HCT116 (cell line): ENCODE measurements around the gene FBXO40. TPM values are rescaled to one million over a fixed set of nuclear protein-coding genes. Genes with fewer than 3 reads are reported as not detected.

Source experiments
- ATAC-seq: fragments of 200-7000 bp; cut with Tn5 transposase; 2 replicates; pipeline ENCODE4 v1.9.1; 2020; ENCODE audit warnings: mild to moderate bottlenecking, moderate library complexity
- BruUV-seq: library from RNA; stranded (reverse); fragments of 400-500 nt; replicated peaks from 2 replicates; lab custom pipeline; 2021; lab: Mats Ljungman, UMichigan
- CTCF ChIA-PET: fragments of 300-600 bp; sonication (Branson Sonifier 250); formaldehyde crosslinking; loops from one replicate; lab custom pipeline; 2021; ENCODE audit warnings: antibody characterized with exemption; lab: Charles Lee
- POLR2A ChIA-PET: fragments of 300-600, 350-600 bp; sonication (Branson Sonifier 250); formaldehyde crosslinking; loops from one replicate; lab custom pipeline; 2021; ENCODE audit warnings: antibody characterized with exemption; lab: Charles Lee
- RAD21 ChIA-PET, 2 experiments: fragments of 300-600 bp; sonication (Branson Sonifier 250); formaldehyde crosslinking; loops; one replicate each; lab custom pipeline; 2023; ENCODE audit warnings: low total read pairs in 2 of 2; ENCODE audit not compliant: uncharacterized antibody in 2 of 2, unreplicated experiment in 2 of 2, low non-redundant PET in 1 of 2; lab: Charles Lee
- DNase-seq: peaks from one replicate; pipeline ENCODE4 v3.0.0-alpha.2; 2010; ENCODE audit warnings: low read depth, low spot score
- H2AFZ ChIP-seq: fragments of 200-600 bp; shearing (Covaris generic), sonication (generic); 2 replicates; pipeline ENCODE4 v1.6.1; 2017; ENCODE audit warnings: low read depth, mixed run types, mixed read lengths, antibody characterized with exemption, low read length; ENCODE audit not compliant: poor library complexity, severe bottlenecking
- H3K27ac ChIP-seq: 2 replicates; pipeline ENCODE4 v1.5.1; 2012; ENCODE audit warnings: low read depth, low read length
- H3K27me3 ChIP-seq: fragments of 200-600 bp; sonication (generic); 2 replicates; pipeline ENCODE4 v1.6.1; 2016; ENCODE audit warnings: mixed run types, low read length, mixed read lengths; ENCODE audit not compliant: insufficient read depth
- H3K36me3 ChIP-seq, 2 experiments: fragments of 200-500 bp in 1 of 2; fragments of 200-600 bp in 1 of 2; sonication (Bioruptor generic) in 1 of 2; sonication (generic) in 1 of 2; 2 replicates each; pipeline versions ENCODE4 v1.5.1 to v1.6.1; 2014 to 2016; ENCODE audit warnings: low read length in 2 of 2, inconsistent platforms in 1 of 2, mixed read lengths in 1 of 2, mixed run types in 1 of 2; ENCODE audit not compliant: insufficient read depth in 2 of 2, control insufficient read depth in 1 of 2
- H3K4me1 ChIP-seq, 2 experiments: fragments of 200-600 bp in 1 of 2; sonication (generic) in 1 of 2; 2 replicates each; pipeline versions ENCODE4 v1.5.1 to v1.6.1; 2012 to 2017; ENCODE audit warnings: low read length in 2 of 2, inconsistent platforms in 1 of 2, mild to moderate bottlenecking in 1 of 2, mixed read lengths in 1 of 2, mixed run types in 1 of 2, moderate library complexity in 1 of 2; ENCODE audit not compliant: insufficient read depth in 2 of 2, control insufficient read depth in 1 of 2
- H3K4me2 ChIP-seq: fragments of 200-600 bp; sonication (generic); 2 replicates; pipeline ENCODE4 v1.6.1; 2017; ENCODE audit warnings: mixed run types, low read length, mixed read lengths
- H3K4me3 ChIP-seq, 2 experiments: fragments of 200-600 bp in 1 of 2; sonication (generic) in 1 of 2; replicated peaks in 1 of 2; 2 replicates each; pipeline ENCODE4 v1.5.1; 2011 to 2016; ENCODE audit warnings: low read length in 2 of 2, control low read depth in 1 of 2, low read depth in 1 of 2, mild to moderate bottlenecking in 1 of 2, mixed read lengths in 1 of 2, mixed run types in 1 of 2
- H3K79me2 ChIP-seq: fragments of 200-600 bp; sonication (generic); 2 replicates; pipeline ENCODE4 v1.6.1; 2017; ENCODE audit warnings: mild to moderate bottlenecking, mixed run types, low read length, moderate library complexity, mixed read lengths; ENCODE audit not compliant: insufficient read depth
- H3K9ac ChIP-seq: fragments of 200-600 bp; sonication (generic); 2 replicates; pipeline ENCODE4 v1.6.1; 2016; ENCODE audit warnings: low read length, mixed read lengths
- H3K9me2 ChIP-seq: fragments of 200-600 bp; sonication (generic), shearing (Covaris generic); 2 replicates; pipeline ENCODE4 v1.6.1; 2017; ENCODE audit warnings: mixed run types, mild to moderate bottlenecking, moderate library complexity; ENCODE audit not compliant: insufficient read depth
- H3K9me3 ChIP-seq, 2 experiments: fragments of 200-500 bp in 1 of 2; fragments of 200-600 bp in 1 of 2; sonication (Bioruptor generic) in 1 of 2; sonication (generic) in 1 of 2; 2 replicates each; pipeline ENCODE4 v1.6.1; 2014 to 2017; ENCODE audit warnings: low read length in 2 of 2, mixed read lengths in 2 of 2, inconsistent platforms in 1 of 2, low read depth in 1 of 2, mild to moderate bottlenecking in 1 of 2, mixed run types in 1 of 2, moderate library complexity in 1 of 2; ENCODE audit not compliant: control insufficient read depth in 1 of 2, insufficient read depth in 1 of 2
- H4K20me1 ChIP-seq: fragments of 200-600 bp; sonication (generic), shearing (Covaris generic); 2 replicates; pipeline ENCODE4 v1.6.1; 2017; ENCODE audit warnings: mixed run types, mild to moderate bottlenecking, moderate library complexity; ENCODE audit not compliant: insufficient read depth
- ATF3 ChIP-seq: IDR thresholded peaks from 2 replicates; pipeline ENCODE4 v1.6.1; 2012
- CBX3 ChIP-seq: IDR thresholded peaks from 2 replicates; pipeline ENCODE4 v1.6.1; 2012; ENCODE audit warnings: low read depth
- CEBPB ChIP-seq: IDR thresholded peaks from 2 replicates; pipeline ENCODE4 v1.6.1; 2012; ENCODE audit warnings: low read depth
- CTCF ChIP-seq, 3 experiments: fragments of 200-600 bp in 1 of 3; sonication (generic) in 1 of 3; IDR thresholded peaks in 2 of 3; conservative IDR thresholded peaks in 1 of 3; 2 replicates each; pipeline ENCODE4 v1.5.1; 2012 to 2017; ENCODE audit warnings: low read depth in 2 of 3, low read length in 2 of 3, antibody characterized with exemption in 1 of 3, borderline replicate concordance in 1 of 3, control low read depth in 1 of 3, mild to moderate bottlenecking in 1 of 3, mixed read lengths in 1 of 3, mixed run types in 1 of 3, moderate library complexity in 1 of 3; ENCODE audit not compliant: insufficient read depth in 1 of 3
- ELF1 ChIP-seq: IDR thresholded peaks from 2 replicates; pipeline ENCODE4 v1.6.1; 2012; ENCODE audit warnings: low read depth, borderline replicate concordance
- EZH2 ChIP-seq: fragments of 200-600 bp; sonication (generic); IDR thresholded peaks from 2 replicates; pipeline ENCODE4 v1.6.1; 2017; ENCODE audit warnings: antibody characterized with exemption, mixed run types
- MAX ChIP-seq: IDR thresholded peaks from 2 replicates; pipeline ENCODE4 v1.6.1; 2012
- RAD21 ChIP-seq: IDR thresholded peaks from 2 replicates; pipeline ENCODE4 v1.6.1; 2012; ENCODE audit warnings: low read depth, mild to moderate bottlenecking
- SIN3A ChIP-seq: IDR thresholded peaks from 2 replicates; pipeline ENCODE4 v1.6.1; 2012; ENCODE audit warnings: low read depth
- SRF ChIP-seq: IDR thresholded peaks from 2 replicates; pipeline ENCODE4 v1.6.1; 2012; ENCODE audit warnings: low read depth
- TCF7L2 ChIP-seq: IDR thresholded peaks from 2 replicates; pipeline ENCODE4 v1.7.0; 2011; ENCODE audit warnings: borderline replicate concordance, inconsistent platforms; ENCODE audit not compliant: insufficient read depth, insufficient read length; ENCODE audit errors: extremely low read depth
- YY1 ChIP-seq: IDR thresholded peaks from 2 replicates; pipeline ENCODE4 v1.6.1; 2011; ENCODE audit warnings: low read length, low read depth, moderate library complexity, mild to moderate bottlenecking; ENCODE audit not compliant: insufficient replicate concordance; ENCODE audit errors: extremely low read depth
- ZBTB33 ChIP-seq: IDR thresholded peaks from 2 replicates; pipeline ENCODE4 v1.6.1; 2011; ENCODE audit warnings: mild to moderate bottlenecking, low read length, moderate library complexity; ENCODE audit not compliant: insufficient replicate concordance; ENCODE audit errors: extremely low read depth
- ZFX ChIP-seq: fragments of 450-650 bp; IDR thresholded peaks from 2 replicates; pipeline ENCODE4 v1.6.1; 2017
- ZNF274 ChIP-seq: fragments of 200-500 bp; sonication (Bioruptor generic); IDR thresholded peaks from 2 replicates; pipeline ENCODE4 v1.6.1; 2014; ENCODE audit warnings: mild to moderate bottlenecking, low read depth, low read length, inconsistent platforms
- intact Hi-C: fragments of 100-400 bp; cut with micrococcal nuclease; formaldehyde crosslinking; loops from 2 replicates; pipeline ENCODE4 v1.10.0; 2022
- total RNA-seq: library from RNA; stranded (reverse); gene quantifications from one replicate; pipeline ENCODE4 v1.2.1, GENCODE V29; 2021; ENCODE audit not compliant: unreplicated experiment

FBXO40 gene
- total RNA-seq, 1 experiment from 2014 or later: not detected

- intact Hi-C loops: no loop called here
- Histone ChIP-seq H3K79me2 (no peaks in the 10 kb centered on the region), H2AFZ (no peak overlapping the region), H3K4me3 (no peak overlapping the region), H3K9me2 (no peaks in the 10 kb centered on the region), H3K27ac (no peak overlapping the region), H3K27me3 (no peaks in the 10 kb centered on the region; the same call in 1 of the 2 replicates), H3K9me3 (no peaks in the 10 kb centered on the region), H3K4me2 (no peak overlapping the region), H3K4me1 (no peaks in the 10 kb centered on the region), H3K36me3 (no peaks in the 10 kb centered on the region), H3K9ac (no peak overlapping the region), H4K20me1 (no peaks in the 10 kb centered on the region)
- CTCF ChIA-PET: no interaction called here
- no TSS peak for BruUV-seq
- TF ChIP-seq SIN3A: no peak
- TF ChIP-seq CTCF (IDR thresholded peaks at IDR 0.05 in 2 of 3, conservative IDR thresholded peaks at IDR 0.05 in 1 of 3; ENCODE audit: borderline replicate concordance in 1 of 3, insufficient read depth in 1 of 3, low read depth in 2 of 3, low read length in 2 of 3): no peak
- no peak for TF ChIP-seq ATF3
- TF ChIP-seq ELF1: no peak
- no peak for TF ChIP-seq YY1
- TF ChIP-seq ZFX: no peak
- TF ChIP-seq CBX3: no peak
- TF ChIP-seq TCF7L2: no peak
- no peak for TF ChIP-seq RAD21
- TF ChIP-seq EZH2: no peak
- no peak for TF ChIP-seq ZNF274
- TF ChIP-seq CEBPB: no peak
- TF ChIP-seq ZBTB33: no peak
- TF ChIP-seq SRF: no peak
- TF ChIP-seq MAX: no peak
- RAD21 ChIA-PET: no interaction called here
- DNase-seq: no peak
- POLR2A ChIA-PET: no interaction called here
- ATAC-seq: no peak
These were observed 26.5 kb downstream of the FBXO40 start for GRCh38 chr3:121619691-121620090.
